ENCODE data around the gene OR1J1.

GRCh38 chr9:122519376-122519775 lies 41.6 kb upstream of the OR1J1 start:
- TF ChIP-seq CTCF (IDR thresholded peaks at IDR 0.05; ENCODE audit: insufficient read depth, low read length) (no peak), GABPA (IDR thresholded peaks at IDR 0.05; ENCODE audit: low read depth) (no peak), REST (IDR thresholded peaks at IDR 0.05; ENCODE audit: insufficient replicate concordance, low read depth) (no peak)
